C4-2B (cell line): ENCODE data around the gene RNASEH2A.

Source experiments
- CTCF ChIP-seq: fragments of 450-650 bp; conservative IDR thresholded peaks from 2 replicates; pipeline ENCODE4 v1.5.1; 2017; ENCODE audit warnings: mild to moderate bottlenecking
- ZFX ChIP-seq: fragments of 450-650 bp; IDR thresholded peaks from 2 replicates; pipeline ENCODE4 v1.6.1; 2017

- no peak for TF ChIP-seq CTCF
- no peak for TF ChIP-seq ZFX
Measured at GRCh38 chr19:12763100-12763499, 43.3 kb upstream of the RNASEH2A start.
